Measurements from ENCODE around the gene LCOR.
A peak's percentile ranks its signal among the peaks of the same experiment; 100 is the strongest.

The LCOR gene

DNA sequence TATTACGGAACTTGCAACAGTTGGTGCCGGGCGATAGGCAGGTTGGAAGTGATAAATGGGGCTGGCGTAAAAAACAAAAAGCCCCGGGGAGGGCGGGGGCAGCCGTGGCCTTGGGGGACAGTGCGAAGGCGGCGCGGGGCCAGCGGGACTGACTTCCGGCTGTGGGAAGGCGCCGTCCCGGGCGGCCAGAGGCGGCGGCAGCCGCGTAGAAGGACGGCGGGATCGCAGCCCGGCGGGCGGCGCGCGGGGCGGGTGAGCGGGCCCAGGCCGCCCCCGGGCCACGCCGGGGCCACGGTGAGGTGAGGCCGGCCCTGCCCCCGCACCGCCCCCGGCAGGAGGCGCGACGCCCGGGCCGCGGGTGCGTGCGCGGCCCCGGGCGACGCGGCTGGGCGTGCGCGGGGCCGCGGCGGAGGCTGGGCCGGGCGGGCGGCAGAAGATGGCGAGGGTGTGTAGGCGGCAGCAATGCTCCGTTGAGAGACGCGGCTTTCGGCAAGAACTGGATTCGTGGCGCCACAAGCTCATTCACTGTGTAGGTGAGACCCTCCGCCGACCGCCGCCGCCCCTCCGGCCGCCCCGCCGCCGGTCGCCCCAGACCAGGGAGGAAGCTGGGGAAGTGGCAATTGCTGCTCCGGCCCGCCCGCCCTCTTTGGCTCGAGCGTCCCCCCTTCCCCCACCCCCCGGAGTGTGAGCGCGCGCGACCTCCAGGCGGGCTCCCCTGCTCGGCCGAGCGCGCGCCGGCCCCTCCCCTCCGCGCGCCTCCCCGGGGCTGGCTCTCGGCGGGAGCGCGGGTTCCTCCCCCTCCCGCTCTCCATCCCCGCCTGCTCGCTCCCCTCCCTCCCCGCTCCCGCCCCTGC lies at the start of gene LCOR:
Gene LCOR (plus strand): TSS at position 432 of the 854 bp plus-strand sequence. CDS start 116,760 bp downstream, outside the sequence.
- peak; percentile 95 for DNase-seq (ENCODE audit: low read depth)
- TF ChIP-seq CTCF (IDR thresholded peaks at IDR 0.05; ENCODE audit: low read depth, low read length) (no peak), MYC (IDR thresholded peaks at IDR 0.05; ENCODE audit: low read depth, low read length) (peak; percentile 37; the same call in 1 of the 2 replicates), POLR2A (IDR thresholded peaks at IDR 0.05; ENCODE audit: extremely low read depth, insufficient read length) (peak; percentile 79), MAX (IDR thresholded peaks at IDR 0.05; ENCODE audit: low read depth, low read length) (no peak)
- peak within 1 kb of the TSS; percentile 73 for H3K4me3 ChIP-seq (ENCODE audit: low read depth, low read length)

DNA sequence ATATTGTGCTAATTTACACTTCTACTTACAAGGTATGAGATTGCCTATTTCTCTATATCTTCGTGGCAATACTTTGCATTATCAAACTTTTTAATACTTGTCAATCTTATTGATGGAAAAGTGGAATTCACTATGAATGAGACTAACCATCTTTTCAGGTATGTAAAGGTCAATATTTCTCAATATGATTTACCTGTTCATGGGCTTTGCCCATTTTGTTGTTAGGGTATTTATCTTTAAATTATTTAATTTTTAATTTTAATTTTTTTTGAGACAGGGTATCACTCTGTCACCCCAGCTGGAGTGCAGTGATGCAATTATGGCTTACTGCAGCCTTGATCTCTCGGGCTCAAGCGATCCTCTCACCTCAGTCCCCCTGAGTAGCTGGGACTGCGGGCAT lies 47.8 kb upstream of the LCOR start:
- H3K4me3 ChIP-seq (ENCODE audit: low read depth, low read length), result no peak overlapping the region
- no peak for DNase-seq (ENCODE audit: low read depth)
- no peak for TF ChIP-seq CTCF (IDR thresholded peaks at IDR 0.05; ENCODE audit: low read depth, low read length)
- no peak for TF ChIP-seq MYC (IDR thresholded peaks at IDR 0.05; ENCODE audit: low read depth, low read length)
- TF ChIP-seq POLR2A (IDR thresholded peaks at IDR 0.05; ENCODE audit: extremely low read depth, insufficient read length), result no peak
- TF ChIP-seq MAX (IDR thresholded peaks at IDR 0.05; ENCODE audit: low read depth, low read length), result no peak

GRCh38 chr10:96789571-96790108 lies 42.5 kb upstream of the LCOR start:
- TF ChIP-seq MYC (IDR thresholded peaks at IDR 0.05; ENCODE audit: low read depth, low read length) (no peak), MAX (IDR thresholded peaks at IDR 0.05; ENCODE audit: low read depth, low read length) (no peak), POLR2A (IDR thresholded peaks at IDR 0.05; ENCODE audit: extremely low read depth, insufficient read length) (no peak), CTCF (IDR thresholded peaks at IDR 0.05; ENCODE audit: low read depth, low read length) (no peak)
- DNase-seq (ENCODE audit: low read depth), result peak; percentile 55
- no peak overlapping the region for H3K4me3 ChIP-seq (ENCODE audit: low read depth, low read length)

GRCh38 chr10:96791902-96792301 lies 40.2 kb upstream of the LCOR start:
- TF ChIP-seq MYC (IDR thresholded peaks at IDR 0.05; ENCODE audit: low read depth, low read length) (no peak), CTCF (IDR thresholded peaks at IDR 0.05; ENCODE audit: low read depth, low read length) (no peak), MAX (IDR thresholded peaks at IDR 0.05; ENCODE audit: low read depth, low read length) (no peak), POLR2A (IDR thresholded peaks at IDR 0.05; ENCODE audit: extremely low read depth, insufficient read length) (no peak)
- no peak for DNase-seq (ENCODE audit: low read depth)
- no peak overlapping the region for H3K4me3 ChIP-seq (ENCODE audit: low read depth, low read length)

GRCh38 chr10:96794836-96795733 lies 37.0 kb upstream of the LCOR start:
- no peak overlapping the region for H3K4me3 ChIP-seq (ENCODE audit: low read depth, low read length)
- no peak for TF ChIP-seq POLR2A (IDR thresholded peaks at IDR 0.05; ENCODE audit: extremely low read depth, insufficient read length)
- TF ChIP-seq MAX (IDR thresholded peaks at IDR 0.05; ENCODE audit: low read depth, low read length), result no peak
- TF ChIP-seq MYC (IDR thresholded peaks at IDR 0.05; ENCODE audit: low read depth, low read length), result no peak
- TF ChIP-seq CTCF (IDR thresholded peaks at IDR 0.05; ENCODE audit: low read depth, low read length), result no peak
- peak; percentile 20 for DNase-seq (ENCODE audit: low read depth)

All from NB4 (cell line).